HCT116 (cell line): ENCODE results near the gene ZNF546. TPM values are rescaled to one million over a fixed set of nuclear protein-coding genes. Genes with fewer than 3 reads are reported as not detected.

Experiments
- ATAC-seq: fragments of 200-7000 bp; cut with Tn5 transposase; 2 replicates; pipeline ENCODE4 v1.9.1; 2020; ENCODE audit warnings: mild to moderate bottlenecking, moderate library complexity
- BruUV-seq: library from RNA; stranded (reverse); fragments of 400-500 nt; replicated peaks from 2 replicates; lab custom pipeline; 2021; lab: Mats Ljungman, UMichigan
- CTCF ChIA-PET: fragments of 300-600 bp; sonication (Branson Sonifier 250); formaldehyde crosslinking; loops from one replicate; lab custom pipeline; 2021; ENCODE audit warnings: antibody characterized with exemption; lab: Charles Lee
- POLR2A ChIA-PET: fragments of 300-600, 350-600 bp; sonication (Branson Sonifier 250); formaldehyde crosslinking; loops from one replicate; lab custom pipeline; 2021; ENCODE audit warnings: antibody characterized with exemption; lab: Charles Lee
- RAD21 ChIA-PET, 2 experiments: fragments of 300-600 bp; sonication (Branson Sonifier 250); formaldehyde crosslinking; loops; one replicate each; lab custom pipeline; 2023; ENCODE audit warnings: low total read pairs in 2 of 2; ENCODE audit not compliant: uncharacterized antibody in 2 of 2, unreplicated experiment in 2 of 2, low non-redundant PET in 1 of 2; lab: Charles Lee
- DNase-seq: peaks from one replicate; pipeline ENCODE4 v3.0.0-alpha.2; 2010; ENCODE audit warnings: low read depth, low spot score
- H2AFZ ChIP-seq: fragments of 200-600 bp; shearing (Covaris generic), sonication (generic); 2 replicates; pipeline ENCODE4 v1.6.1; 2017; ENCODE audit warnings: low read depth, mixed run types, mixed read lengths, antibody characterized with exemption, low read length; ENCODE audit not compliant: poor library complexity, severe bottlenecking
- H3K27ac ChIP-seq: 2 replicates; pipeline ENCODE4 v1.5.1; 2012; ENCODE audit warnings: low read depth, low read length
- H3K27me3 ChIP-seq: fragments of 200-600 bp; sonication (generic); 2 replicates; pipeline ENCODE4 v1.6.1; 2016; ENCODE audit warnings: mixed run types, low read length, mixed read lengths; ENCODE audit not compliant: insufficient read depth
- H3K36me3 ChIP-seq, 2 experiments: fragments of 200-500 bp in 1 of 2; fragments of 200-600 bp in 1 of 2; sonication (Bioruptor generic) in 1 of 2; sonication (generic) in 1 of 2; 2 replicates each; pipeline versions ENCODE4 v1.5.1 to v1.6.1; 2014 to 2016; ENCODE audit warnings: low read length in 2 of 2, inconsistent platforms in 1 of 2, mixed read lengths in 1 of 2, mixed run types in 1 of 2; ENCODE audit not compliant: insufficient read depth in 2 of 2, control insufficient read depth in 1 of 2
- H3K4me1 ChIP-seq, 2 experiments: fragments of 200-600 bp in 1 of 2; sonication (generic) in 1 of 2; 2 replicates each; pipeline versions ENCODE4 v1.5.1 to v1.6.1; 2012 to 2017; ENCODE audit warnings: low read length in 2 of 2, inconsistent platforms in 1 of 2, mild to moderate bottlenecking in 1 of 2, mixed read lengths in 1 of 2, mixed run types in 1 of 2, moderate library complexity in 1 of 2; ENCODE audit not compliant: insufficient read depth in 2 of 2, control insufficient read depth in 1 of 2
- H3K4me2 ChIP-seq: fragments of 200-600 bp; sonication (generic); 2 replicates; pipeline ENCODE4 v1.6.1; 2017; ENCODE audit warnings: mixed run types, low read length, mixed read lengths
- H3K4me3 ChIP-seq, 2 experiments: fragments of 200-600 bp in 1 of 2; sonication (generic) in 1 of 2; replicated peaks in 1 of 2; 2 replicates each; pipeline ENCODE4 v1.5.1; 2011 to 2016; ENCODE audit warnings: low read length in 2 of 2, control low read depth in 1 of 2, low read depth in 1 of 2, mild to moderate bottlenecking in 1 of 2, mixed read lengths in 1 of 2, mixed run types in 1 of 2
- H3K79me2 ChIP-seq: fragments of 200-600 bp; sonication (generic); 2 replicates; pipeline ENCODE4 v1.6.1; 2017; ENCODE audit warnings: mild to moderate bottlenecking, mixed run types, low read length, moderate library complexity, mixed read lengths; ENCODE audit not compliant: insufficient read depth
- H3K9ac ChIP-seq: fragments of 200-600 bp; sonication (generic); 2 replicates; pipeline ENCODE4 v1.6.1; 2016; ENCODE audit warnings: low read length, mixed read lengths
- H3K9me2 ChIP-seq: fragments of 200-600 bp; sonication (generic), shearing (Covaris generic); 2 replicates; pipeline ENCODE4 v1.6.1; 2017; ENCODE audit warnings: mixed run types, mild to moderate bottlenecking, moderate library complexity; ENCODE audit not compliant: insufficient read depth
- H3K9me3 ChIP-seq, 2 experiments: fragments of 200-500 bp in 1 of 2; fragments of 200-600 bp in 1 of 2; sonication (Bioruptor generic) in 1 of 2; sonication (generic) in 1 of 2; 2 replicates each; pipeline ENCODE4 v1.6.1; 2014 to 2017; ENCODE audit warnings: low read length in 2 of 2, mixed read lengths in 2 of 2, inconsistent platforms in 1 of 2, low read depth in 1 of 2, mild to moderate bottlenecking in 1 of 2, mixed run types in 1 of 2, moderate library complexity in 1 of 2; ENCODE audit not compliant: control insufficient read depth in 1 of 2, insufficient read depth in 1 of 2
- H4K20me1 ChIP-seq: fragments of 200-600 bp; sonication (generic), shearing (Covaris generic); 2 replicates; pipeline ENCODE4 v1.6.1; 2017; ENCODE audit warnings: mixed run types, mild to moderate bottlenecking, moderate library complexity; ENCODE audit not compliant: insufficient read depth
- CBX3 ChIP-seq: IDR thresholded peaks from 2 replicates; pipeline ENCODE4 v1.6.1; 2012; ENCODE audit warnings: low read depth
- ELF1 ChIP-seq: IDR thresholded peaks from 2 replicates; pipeline ENCODE4 v1.6.1; 2012; ENCODE audit warnings: low read depth, borderline replicate concordance
- EZH2 ChIP-seq: fragments of 200-600 bp; sonication (generic); IDR thresholded peaks from 2 replicates; pipeline ENCODE4 v1.6.1; 2017; ENCODE audit warnings: antibody characterized with exemption, mixed run types
- EZH2phosphoT487 ChIP-seq: fragments of 200-600 bp; IDR thresholded peaks from 2 replicates; pipeline ENCODE4 v1.6.1; 2018; ENCODE audit warnings: antibody characterized with exemption, borderline replicate concordance
- FOSL1 ChIP-seq: IDR thresholded peaks from 2 replicates; pipeline ENCODE4 v1.6.1; 2012; ENCODE audit warnings: low read depth
- RAD21 ChIP-seq: IDR thresholded peaks from 2 replicates; pipeline ENCODE4 v1.6.1; 2012; ENCODE audit warnings: low read depth, mild to moderate bottlenecking
- TCF7L2 ChIP-seq: IDR thresholded peaks from 2 replicates; pipeline ENCODE4 v1.7.0; 2011; ENCODE audit warnings: borderline replicate concordance, inconsistent platforms; ENCODE audit not compliant: insufficient read depth, insufficient read length; ENCODE audit errors: extremely low read depth
- YY1 ChIP-seq: IDR thresholded peaks from 2 replicates; pipeline ENCODE4 v1.6.1; 2011; ENCODE audit warnings: low read length, low read depth, moderate library complexity, mild to moderate bottlenecking; ENCODE audit not compliant: insufficient replicate concordance; ENCODE audit errors: extremely low read depth
- ZFX ChIP-seq: fragments of 450-650 bp; IDR thresholded peaks from 2 replicates; pipeline ENCODE4 v1.6.1; 2017
- ZNF274 ChIP-seq: fragments of 200-500 bp; sonication (Bioruptor generic); IDR thresholded peaks from 2 replicates; pipeline ENCODE4 v1.6.1; 2014; ENCODE audit warnings: mild to moderate bottlenecking, low read depth, low read length, inconsistent platforms
- intact Hi-C: fragments of 100-400 bp; cut with micrococcal nuclease; formaldehyde crosslinking; loops from 2 replicates; pipeline ENCODE4 v1.10.0; 2022
- total RNA-seq: library from RNA; stranded (reverse); gene quantifications from one replicate; pipeline ENCODE4 v1.2.1, GENCODE V29; 2021; ENCODE audit not compliant: unreplicated experiment
- TF ChIP-seq, protein P1 (sequence below): IDR thresholded peaks from 2 replicates; pipeline ENCODE4 v1.6.1; 2012; ENCODE audit warnings: low read depth
- TF ChIP-seq, protein P2 (sequence below): IDR thresholded peaks from 2 replicates; pipeline ENCODE4 v1.6.1; 2012

The ZNF546 gene
- total RNA-seq, 1 experiment from 2014 or later, result 0.64 TPM

DNA sequence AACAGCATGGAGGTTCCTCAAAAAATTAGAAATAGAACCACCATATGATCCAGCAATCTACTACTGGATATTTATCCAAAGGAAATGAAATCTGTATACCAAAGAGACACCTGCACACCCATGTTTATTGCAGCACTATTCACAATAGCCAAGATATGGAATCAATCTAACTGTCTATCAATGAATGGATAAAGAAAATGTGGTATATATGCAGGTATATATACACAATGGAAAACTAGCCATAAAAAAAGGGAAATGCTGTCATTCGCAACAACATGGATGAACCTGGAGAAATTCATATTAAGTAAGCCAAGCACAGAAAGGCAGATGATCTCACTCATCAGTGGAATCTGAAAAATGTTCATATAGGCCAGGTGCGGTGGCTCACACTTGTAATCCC, 56.6 kb downstream of the ZNF546 start:
- POLR2A ChIA-PET, result no interaction called here
- Histone ChIP-seq H3K79me2 (peaks cover 8% of the 10 kb centered on the region), H3K27ac (no peak overlapping the region), H3K27me3 (no peaks in the 10 kb centered on the region), H3K9me3 (peaks cover 0 to 11% of the 10 kb centered on the region in 2 experiments; a peak in 3 of 4 replicates), H3K4me1 (peaks cover 2 to 17% of the 10 kb centered on the region in 2 experiments; a peak in 1 of 4 replicates), H3K9ac (no peak overlapping the region), H3K4me2 (no peak overlapping the region), H3K4me3 (no peak overlapping the region), H4K20me1 (no peaks in the 10 kb centered on the region), H3K9me2 (no peaks in the 10 kb centered on the region), H2AFZ (no peak overlapping the region), H3K36me3 (peaks cover 0 to 2% of the 10 kb centered on the region in 2 experiments; a peak in 1 of 4 replicates)
- no peak for TF ChIP-seq RAD21
- TF ChIP-seq, protein P1, sequence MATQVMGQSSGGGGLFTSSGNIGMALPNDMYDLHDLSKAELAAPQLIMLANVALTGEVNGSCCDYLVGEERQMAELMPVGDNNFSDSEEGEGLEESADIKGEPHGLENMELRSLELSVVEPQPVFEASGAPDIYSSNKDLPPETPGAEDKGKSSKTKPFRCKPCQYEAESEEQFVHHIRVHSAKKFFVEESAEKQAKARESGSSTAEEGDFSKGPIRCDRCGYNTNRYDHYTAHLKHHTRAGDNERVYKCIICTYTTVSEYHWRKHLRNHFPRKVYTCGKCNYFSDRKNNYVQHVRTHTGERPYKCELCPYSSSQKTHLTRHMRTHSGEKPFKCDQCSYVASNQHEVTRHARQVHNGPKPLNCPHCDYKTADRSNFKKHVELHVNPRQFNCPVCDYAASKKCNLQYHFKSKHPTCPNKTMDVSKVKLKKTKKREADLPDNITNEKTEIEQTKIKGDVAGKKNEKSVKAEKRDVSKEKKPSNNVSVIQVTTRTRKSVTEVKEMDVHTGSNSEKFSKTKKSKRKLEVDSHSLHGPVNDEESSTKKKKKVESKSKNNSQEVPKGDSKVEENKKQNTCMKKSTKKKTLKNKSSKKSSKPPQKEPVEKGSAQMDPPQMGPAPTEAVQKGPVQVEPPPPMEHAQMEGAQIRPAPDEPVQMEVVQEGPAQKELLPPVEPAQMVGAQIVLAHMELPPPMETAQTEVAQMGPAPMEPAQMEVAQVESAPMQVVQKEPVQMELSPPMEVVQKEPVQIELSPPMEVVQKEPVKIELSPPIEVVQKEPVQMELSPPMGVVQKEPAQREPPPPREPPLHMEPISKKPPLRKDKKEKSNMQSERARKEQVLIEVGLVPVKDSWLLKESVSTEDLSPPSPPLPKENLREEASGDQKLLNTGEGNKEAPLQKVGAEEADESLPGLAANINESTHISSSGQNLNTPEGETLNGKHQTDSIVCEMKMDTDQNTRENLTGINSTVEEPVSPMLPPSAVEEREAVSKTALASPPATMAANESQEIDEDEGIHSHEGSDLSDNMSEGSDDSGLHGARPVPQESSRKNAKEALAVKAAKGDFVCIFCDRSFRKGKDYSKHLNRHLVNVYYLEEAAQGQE, result no peak
- no peak for TF ChIP-seq CBX3
- no peak for TF ChIP-seq ZNF274
- RAD21 ChIA-PET, result no interaction called here
- no peak for ATAC-seq
- intact Hi-C loops, result no loop called here
- CTCF ChIA-PET, result no interaction called here
- BruUV-seq, result no TSS peak
- DNase-seq, result no peak

DNA sequence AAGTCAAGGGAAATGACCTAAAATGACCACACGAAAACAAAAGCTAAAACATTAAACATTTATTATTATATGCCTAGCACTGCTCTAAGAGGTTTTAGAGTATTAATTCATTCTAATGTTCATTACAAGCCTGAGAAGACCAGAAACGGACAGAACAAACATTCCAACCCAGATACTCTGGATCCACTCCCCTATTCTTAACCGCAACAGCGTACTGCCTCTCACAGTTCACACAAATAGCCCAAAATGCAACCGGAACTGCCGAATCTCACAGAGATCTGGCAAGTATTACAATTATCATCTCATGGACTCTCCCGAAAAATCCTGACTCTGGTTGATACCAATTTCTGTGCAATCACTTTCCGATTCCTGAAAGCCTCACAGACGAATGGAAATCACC, 57.8 kb downstream of the ZNF546 start:
- intact Hi-C loops, result no loop called here

More for the DNA sequence above, 57.8 kb downstream of the ZNF546 start:
- TF ChIP-seq ELF1 (no peak), YY1 (no peak), ZFX (no peak), RAD21 (no peak), EZH2phosphoT487 (no peak), CBX3 (no peak), EZH2 (no peak), TCF7L2 (no peak), FOSL1 (no peak)
- TF ChIP-seq, protein P2, sequence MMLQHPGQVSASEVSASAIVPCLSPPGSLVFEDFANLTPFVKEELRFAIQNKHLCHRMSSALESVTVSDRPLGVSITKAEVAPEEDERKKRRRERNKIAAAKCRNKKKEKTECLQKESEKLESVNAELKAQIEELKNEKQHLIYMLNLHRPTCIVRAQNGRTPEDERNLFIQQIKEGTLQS, result no peak
- TF ChIP-seq, protein P1, result no peak
- ChIA-PET POLR2A (no interaction called here), RAD21 (no interaction called here), CTCF (no interaction called here)
- no peak for DNase-seq
- H3K9me3 ChIP-seq, result peaks cover 5 to 12% of the 10 kb centered on the region in 2 experiments; a peak in 3 of 4 replicates
- no peak overlapping the region for H3K27ac ChIP-seq
- no peak for ATAC-seq
- H3K27me3 ChIP-seq, result no peaks in the 10 kb centered on the region
- no peaks in the 10 kb centered on the region for H4K20me1 ChIP-seq
- H3K36me3 ChIP-seq, result no peaks in the 10 kb centered on the region
- H3K79me2 ChIP-seq, result peaks cover 8% of the 10 kb centered on the region
- no peak overlapping the region for H2AFZ ChIP-seq
- H3K9ac ChIP-seq, result no peak overlapping the region
- H3K4me2 ChIP-seq, result peak overlapping the region; percentile 90; the same call in 1 of the 2 replicates
- peaks cover 2 to 17% of the 10 kb centered on the region in 2 experiments; a peak in 1 of 4 replicates for H3K4me1 ChIP-seq
- no peaks in the 10 kb centered on the region for H3K9me2 ChIP-seq
- no peak overlapping the region for H3K4me3 ChIP-seq
- BruUV-seq, result no TSS peak
